Measurements from ENCODE around the gene CBARP. TPM values are rescaled to one million over a fixed set of nuclear protein-coding genes. Genes with fewer than 3 reads are reported as not detected.
"Not testable (repeated sequence)": the region's sequence is repeated elsewhere in the genome, so short reads cannot be mapped to it uniquely, and the experiment has no call there.

CBARP gene
- total RNA-seq, 1 donor from 2014 or later = 4.0 TPM

DNA sequence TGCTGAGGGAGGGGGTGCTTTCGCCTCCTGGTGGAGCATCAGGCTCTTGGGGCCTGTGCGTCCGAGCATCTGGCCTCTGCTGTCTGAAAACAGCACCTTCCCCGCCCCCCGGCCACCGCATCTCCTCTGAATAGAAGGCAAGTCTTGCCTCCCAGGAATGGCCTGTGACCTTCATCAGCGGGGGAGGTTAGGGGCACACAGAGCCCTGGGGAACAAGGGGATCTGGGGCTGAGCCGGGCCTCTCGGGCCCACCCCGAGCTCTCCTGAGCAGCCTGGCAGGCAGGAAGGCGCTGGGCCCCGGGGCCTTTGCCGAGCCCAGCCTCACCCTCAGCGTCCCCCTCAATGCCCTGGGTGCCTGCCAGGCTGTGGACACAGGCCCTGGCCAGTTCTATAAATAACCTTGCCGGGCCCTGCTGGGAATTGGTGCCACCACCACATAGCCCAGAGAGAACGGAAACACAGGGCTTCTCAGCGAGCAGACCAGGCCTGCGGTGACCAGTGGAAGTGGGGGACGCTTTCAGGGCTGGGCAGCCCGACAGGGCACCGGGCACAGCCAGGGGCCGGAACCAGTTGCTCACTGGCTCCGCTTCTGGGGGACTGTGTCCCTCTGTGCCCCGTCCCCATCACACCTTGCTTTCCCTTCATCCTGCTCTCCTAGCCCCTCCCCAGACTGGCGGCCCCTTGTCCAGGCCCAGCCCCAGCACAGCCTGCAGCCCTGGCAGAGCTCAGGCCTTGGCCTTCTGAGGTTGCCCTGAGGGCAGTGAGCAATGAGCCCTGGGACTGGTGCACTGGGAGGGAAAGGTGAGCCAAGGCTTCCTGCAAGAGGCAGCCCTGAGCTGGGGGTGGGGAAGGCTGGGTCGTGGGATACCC lies 22.7 kb downstream of the CBARP start:
- peak; percentile 95 for DNase-seq (ENCODE audit: low read depth)

DNA sequence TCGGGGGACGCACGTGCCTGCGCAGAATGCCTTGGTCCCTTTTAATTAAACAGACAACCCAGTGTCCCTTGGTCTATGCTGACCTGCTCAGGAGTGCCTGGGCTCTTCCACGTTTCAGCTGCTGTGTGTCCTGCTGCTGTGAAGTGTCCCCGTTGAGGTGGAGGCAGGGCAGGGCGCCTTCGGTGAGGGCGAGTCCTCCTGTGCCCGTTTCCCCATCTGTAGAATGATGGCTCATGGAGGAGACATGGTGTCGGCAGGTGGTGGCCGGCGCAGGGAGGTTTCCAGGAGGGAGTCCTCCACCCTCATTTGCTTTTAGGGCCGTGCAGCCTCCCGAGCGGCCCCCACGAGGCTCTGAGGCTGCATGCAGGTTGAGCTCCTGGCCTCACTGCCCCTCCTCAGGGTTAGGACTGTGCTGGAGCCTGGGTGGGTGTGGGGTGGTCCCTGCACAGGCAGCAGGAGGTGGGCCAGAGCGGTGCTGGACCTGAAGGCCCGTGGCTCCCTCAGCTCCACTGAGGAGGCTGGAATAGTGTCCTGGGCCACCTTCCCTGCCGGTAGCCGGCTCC lies 23.4 kb downstream of the CBARP start:
- DNase-seq (ENCODE audit: low read depth) = no peak

DNA sequence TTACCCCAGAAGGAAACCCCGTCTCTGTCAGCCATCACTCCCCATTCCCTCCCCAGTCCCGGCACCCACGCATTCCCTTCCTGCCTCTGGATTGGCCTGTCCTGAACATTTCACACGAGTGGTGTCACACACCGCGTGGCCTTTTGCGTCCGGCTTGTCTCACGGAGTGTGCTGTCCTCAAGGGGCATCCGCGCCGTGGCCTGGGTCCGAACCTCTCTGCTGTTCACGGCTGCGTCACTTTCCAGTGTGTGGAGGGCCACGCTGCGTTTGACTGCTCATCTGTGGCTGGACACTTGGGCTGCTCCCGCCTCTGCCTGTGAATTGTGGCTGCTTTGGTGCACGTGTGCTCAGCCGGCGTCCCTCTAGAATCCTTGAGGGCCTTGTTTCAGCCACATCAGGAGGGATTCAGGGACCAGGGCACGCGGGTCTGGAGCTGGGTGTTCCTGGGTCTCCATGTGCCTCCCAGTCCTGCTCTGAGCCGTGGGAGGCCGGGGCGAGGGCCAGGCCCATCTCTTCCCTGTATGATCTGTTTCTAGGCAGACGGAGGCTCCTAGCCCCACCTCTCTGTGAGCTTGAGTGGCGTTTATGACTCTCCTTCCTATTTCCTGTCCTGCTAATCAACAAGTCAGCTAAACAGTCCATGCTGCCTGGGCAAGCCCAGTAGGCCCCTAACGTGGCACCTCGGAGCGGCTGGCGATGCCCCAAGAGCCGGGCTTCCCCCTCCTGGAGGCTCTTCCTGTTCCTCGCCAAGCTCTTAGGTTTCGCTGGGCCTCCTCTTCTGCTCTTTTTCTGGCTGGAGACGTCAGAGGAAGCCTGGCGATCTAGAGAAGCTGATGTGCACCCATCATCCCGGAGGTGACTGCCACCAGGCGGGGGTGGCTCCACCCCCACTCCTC lies 24.2 kb downstream of the CBARP start:
- DNase-seq (ENCODE audit: low read depth) = no peak

DNA sequence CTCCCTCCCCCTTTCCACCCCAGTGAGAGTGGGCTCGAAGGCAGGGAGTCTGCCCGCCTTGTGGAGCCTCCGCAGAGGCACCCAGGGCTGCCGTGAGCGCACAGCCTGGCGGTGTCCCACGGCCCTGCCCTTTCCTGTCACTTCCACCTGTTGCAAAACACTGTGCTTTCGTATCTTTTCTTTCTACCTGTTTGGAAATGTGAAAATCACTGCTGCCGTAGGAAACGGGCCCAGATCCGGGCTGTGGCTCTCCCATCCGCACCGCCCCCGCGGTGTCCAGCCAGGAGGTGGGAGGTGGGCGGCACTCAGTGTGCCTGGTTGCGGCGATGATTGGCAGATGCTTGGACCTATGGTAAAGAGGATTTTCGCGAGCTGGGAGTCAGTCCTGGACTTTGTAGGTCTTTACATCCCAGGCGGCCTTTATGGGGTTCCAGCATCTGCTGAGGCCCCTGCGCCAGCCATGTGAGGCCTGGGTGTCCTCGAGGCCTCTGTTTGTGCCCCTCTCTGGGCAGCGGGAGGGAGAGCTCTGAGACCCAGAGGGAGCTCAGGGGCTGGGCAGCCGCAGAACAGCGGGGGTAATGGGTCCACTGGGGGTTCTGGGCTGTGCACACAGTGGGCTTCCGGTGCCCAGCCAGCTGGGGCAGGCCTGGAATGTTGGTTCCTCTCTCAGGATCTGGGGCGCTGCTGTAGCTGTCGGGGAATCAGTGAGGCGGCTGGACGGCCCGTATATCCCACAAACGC lies 26.1 kb downstream of the CBARP start:
- DNase-seq (ENCODE audit: low read depth) = no peak

DNA sequence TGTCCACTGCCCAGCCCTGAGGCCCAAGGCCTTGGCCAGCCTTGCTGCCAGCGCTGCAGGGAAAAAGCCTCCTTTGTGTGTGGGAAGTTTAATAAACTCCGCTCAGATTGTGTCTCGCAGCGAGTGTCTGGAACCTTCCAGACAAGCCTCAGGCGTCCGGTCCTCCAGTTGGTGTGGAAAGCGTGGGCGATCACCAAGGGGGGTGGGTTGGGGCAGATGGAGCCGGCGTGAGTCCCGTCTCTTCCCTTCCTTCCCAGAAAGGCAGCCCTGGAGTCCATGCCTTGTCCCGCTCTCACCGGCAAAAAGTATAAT lies 27.6 kb downstream of the CBARP start:
- no peak for DNase-seq (ENCODE audit: low read depth)

DNA sequence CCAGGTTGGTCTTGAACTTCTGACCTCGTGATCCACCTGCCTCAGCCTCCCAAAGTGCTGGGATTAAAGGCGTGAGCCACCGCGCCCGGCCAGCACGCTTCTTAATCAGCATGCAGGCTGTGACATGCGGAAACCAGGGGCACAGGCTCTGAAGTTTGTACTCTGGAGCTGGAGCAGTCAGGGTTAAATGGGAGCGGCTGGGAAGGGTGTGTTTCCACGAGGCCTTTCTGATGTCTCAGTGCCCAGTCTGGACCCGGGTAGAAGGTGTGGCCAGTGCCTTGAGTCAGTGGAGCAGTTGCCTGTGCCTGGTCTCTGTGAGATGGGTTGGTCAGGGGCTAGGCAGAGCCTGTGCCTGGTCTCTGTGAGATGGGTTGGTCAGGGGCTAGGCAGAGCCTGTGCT lies 29.0 kb downstream of the CBARP start:
- DNase-seq (ENCODE audit: low read depth) = peak; percentile 34

DNA sequence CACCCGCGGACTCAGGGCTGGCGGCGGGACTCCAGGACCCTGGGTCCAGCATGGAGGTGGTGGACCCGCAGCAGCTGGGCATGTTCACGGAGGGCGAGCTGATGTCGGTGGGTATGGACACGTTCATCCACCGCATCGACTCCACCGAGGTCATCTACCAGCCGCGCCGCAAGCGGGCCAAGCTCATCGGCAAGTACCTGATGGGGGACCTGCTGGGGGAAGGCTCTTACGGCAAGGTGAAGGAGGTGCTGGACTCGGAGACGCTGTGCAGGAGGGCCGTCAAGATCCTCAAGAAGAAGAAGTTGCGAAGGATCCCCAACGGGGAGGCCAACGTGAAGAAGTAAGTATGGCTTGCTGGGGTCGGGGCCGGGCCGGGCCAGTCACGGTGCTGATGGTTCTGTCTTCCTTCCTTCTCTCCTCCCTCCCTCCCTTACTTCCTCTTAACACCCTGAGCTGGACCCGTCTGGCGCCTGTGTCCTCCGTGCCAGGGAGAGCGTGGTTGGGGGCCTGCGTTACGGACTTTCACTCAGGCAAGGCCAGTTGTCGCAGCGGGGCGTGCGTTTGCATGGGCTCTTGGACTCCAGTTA lies 30.8 kb downstream of the CBARP start:
- peak; percentile 26 for DNase-seq (ENCODE audit: low read depth)

DNA sequence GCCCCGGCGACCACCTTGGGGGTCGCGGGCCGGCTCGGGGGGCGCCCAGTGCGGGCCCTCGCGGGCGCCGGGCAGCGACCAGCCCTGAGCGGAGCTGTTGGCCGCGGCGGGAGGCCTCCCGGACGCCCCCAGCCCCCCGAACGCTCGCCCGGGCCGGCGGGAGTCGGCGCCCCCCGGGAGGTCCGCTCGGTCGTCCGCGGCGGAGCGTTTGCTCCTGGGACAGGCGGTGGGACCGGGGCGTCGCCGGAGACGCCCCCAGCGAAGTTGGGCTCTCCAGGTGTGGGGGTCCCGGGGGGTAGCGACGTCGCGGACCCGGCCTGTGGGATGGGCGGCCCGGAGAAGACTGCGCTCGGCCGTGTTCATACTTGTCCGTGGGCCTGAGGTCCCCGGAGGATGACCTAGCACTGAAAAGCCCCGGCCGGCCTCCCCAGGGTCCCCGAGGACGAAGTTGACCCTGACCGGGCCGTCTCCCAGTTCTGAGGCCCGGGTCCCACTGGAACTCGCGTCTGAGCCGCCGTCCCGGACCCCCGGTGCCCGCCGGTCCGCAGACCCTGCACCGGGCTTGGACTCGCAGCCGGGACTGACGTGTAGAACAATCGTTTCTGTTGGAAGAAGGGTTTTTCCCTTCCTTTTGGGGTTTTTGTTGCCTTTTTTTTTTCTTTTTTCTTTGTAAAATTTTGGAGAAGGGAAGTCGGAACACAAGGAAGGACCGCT lies 31.5 kb downstream of the CBARP start:
- DNase-seq (ENCODE audit: low read depth) = no peak

DNA sequence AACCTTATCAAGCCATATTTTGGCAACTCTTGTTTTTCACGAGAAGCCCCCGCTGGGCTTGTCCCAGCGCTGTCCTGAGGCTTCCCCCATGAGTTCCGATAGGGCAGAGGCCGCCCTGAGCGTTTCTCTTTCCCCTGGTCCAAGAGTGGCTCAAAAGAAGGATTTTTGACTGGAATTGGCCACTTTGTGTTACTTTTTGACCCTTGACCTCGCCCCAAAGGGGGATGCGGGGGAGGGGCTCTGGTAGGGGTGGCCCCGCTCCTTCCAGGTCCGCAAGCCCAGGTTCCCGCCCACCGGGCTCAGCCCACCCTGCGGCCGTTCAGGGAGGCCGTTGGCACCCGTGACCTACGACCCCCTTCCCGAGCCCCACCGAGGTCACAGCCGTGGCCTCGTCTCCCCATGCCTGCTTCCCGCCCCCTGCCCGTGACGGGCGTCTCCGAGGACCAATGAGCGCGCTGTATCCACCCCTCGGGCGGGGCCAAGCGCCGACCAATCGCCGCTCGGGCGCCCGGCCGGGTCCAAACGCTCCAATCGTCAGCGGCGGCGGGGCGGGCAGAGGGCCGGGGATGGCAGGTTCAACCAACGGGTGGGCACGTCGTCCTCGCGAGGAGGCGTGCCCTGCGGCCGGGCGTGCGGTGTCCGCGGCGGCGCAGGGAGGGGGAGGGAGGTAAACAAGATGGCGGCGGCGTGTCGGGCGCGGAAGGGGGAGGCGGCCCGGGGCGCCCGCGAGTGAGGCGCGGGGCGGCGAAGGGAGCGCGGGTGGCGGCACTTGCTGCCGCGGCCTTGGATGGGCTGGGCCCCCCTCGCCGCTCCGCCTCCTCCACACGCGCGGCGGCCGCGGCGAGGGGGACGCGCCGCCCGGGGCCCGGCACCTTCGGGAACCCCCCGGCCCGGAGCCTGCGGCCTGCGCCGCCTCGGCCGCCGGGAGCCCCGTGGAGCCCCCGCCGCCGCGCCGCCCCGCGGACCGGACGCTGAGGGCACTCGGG lies 32.4 kb downstream of the CBARP start, which contains the start of gene STK11:
TSS of gene STK11 (plus strand) at position 665 of the 986 bp plus-strand sequence. CDS start 1,136 bp downstream, outside the sequence.
- DNase-seq (ENCODE audit: low read depth) = peak; percentile 98

DNA sequence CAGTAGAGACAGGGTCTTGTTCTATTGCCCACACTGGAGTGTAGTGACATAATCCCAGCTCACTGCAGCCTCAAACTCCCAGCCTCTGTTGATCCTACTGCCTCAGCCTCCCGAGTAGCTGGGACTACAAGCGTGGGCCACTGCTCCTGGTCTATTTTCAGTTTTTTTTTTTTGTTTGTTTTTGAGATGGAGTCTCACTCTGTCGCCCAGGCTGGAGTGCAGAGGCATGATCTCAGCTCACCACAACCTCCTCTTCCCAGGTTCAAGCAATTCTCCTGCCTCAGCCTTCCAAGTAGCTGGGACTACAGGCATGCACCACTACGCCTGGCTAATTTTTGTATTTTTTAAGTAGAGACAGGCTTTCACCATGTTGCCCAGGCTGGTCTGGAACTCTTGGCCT lies 37.2 kb downstream of the CBARP start:
- not testable (repeated sequence) for DNase-seq (ENCODE audit: low read depth)

DNA sequence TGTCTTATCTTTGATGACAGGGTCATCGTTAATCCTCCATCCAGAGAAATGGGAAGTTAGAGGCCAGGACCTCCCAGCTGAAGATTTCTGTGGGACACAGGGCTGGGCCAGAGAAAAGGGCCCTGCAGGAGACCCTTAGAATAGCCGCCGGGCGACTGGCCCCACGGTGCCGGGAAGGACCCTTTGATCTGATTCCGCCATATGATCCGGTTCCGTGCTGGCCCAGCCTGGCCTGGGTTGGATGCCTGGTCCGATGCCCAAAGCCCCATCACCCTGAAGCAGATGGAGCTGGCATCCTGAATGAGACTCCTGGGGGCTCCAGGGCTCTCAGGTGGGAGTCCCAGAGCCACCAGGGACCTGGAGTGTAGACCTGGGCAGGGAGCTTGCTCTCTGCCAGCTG lies 38.3 kb downstream of the CBARP start:
- no peak for DNase-seq (ENCODE audit: low read depth)

DNA sequence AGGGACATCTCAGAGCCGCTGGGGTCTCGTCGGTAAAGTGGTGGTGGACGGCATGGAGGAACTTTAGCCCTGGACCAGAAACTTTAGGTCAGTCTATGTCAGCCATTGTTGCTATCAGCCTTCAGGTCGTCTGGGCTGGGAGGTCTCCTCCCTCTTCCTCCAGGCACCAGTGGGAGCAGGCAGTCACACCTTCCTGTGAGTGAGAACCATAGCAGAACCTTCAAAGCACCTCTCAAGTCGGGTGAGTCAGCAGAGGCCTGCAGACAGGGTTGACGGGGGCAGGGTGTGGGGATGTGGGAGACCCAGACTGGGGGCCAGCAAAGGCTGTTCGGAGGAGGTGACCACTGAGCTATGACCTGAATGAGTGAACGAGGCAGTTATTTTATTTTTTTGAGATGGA lies 48.4 kb downstream of the CBARP start:
- no peak for DNase-seq (ENCODE audit: low read depth)

DNA sequence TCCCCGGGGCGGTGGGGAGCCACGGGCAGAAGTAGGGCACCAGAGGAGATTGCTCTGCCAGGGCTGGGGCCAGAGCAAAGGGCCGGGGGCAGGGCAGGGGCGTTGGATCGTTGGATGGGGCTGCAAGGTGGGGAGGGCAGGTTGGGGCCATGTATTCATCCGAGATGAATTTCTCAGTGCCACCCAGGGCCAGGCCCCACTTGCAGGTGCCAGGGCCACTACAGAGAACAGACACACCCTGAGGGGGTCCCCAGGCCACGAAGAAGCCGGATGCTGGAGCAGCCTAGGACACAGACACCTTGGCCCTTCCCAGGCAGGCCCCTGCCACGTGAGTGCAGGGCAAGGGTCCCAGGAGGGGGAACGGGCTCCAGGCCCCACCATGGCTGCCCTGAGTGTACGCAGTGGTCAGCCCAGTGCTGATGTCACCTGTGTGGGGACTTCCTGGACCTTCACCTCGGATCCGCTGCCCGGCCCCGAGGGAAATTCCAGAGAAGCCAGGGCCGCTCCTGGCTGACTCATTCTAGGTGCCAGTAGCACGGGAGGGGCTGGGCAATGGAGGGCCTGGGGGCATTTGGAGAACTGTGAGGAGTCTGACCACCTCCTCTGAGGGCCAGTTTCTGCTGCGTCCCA lies 54.1 kb downstream of the CBARP start:
- no peak for DNase-seq (ENCODE audit: low read depth)

DNA sequence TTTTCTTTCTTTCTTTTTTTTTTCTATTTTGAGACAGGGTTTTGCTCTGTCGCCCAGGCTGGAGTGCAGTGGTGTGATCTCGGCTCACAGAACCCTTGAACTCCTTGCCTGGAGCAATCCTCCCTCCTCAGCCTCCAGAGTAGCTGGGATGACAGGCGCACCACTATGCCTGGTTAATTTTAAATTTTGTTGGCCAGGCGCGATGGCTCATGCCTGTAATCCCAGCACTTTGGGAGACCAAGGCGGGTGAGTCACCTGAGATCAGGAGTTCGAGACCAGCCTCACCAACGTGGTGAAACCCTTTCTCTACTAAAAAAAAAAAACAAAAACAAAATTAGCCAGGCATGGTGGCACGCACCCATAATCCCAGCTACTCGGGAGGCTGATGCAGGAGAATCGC lies 55.1 kb downstream of the CBARP start:
- no peak for DNase-seq (ENCODE audit: low read depth)

DNA sequence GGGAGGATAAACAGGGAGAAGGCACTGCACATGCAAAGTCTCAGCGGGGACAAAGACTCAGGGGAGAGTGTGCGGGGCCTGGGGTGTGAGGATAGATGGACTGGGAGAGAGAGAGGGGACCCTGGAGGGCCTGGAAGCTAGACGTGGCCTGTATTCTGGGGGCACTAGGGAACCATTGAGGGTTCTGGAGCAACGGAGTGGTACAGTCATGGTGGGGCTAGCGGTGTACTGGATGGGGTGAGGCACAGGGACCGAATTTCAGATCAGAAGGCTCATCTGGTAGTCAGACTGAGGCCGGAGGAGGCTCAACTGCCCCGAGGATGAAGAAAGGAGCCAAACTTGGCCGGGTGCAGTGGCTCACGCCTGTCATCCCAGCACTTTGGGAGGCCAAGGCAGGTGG lies 55.7 kb downstream of the CBARP start:
- DNase-seq (ENCODE audit: low read depth) = no peak

DNA sequence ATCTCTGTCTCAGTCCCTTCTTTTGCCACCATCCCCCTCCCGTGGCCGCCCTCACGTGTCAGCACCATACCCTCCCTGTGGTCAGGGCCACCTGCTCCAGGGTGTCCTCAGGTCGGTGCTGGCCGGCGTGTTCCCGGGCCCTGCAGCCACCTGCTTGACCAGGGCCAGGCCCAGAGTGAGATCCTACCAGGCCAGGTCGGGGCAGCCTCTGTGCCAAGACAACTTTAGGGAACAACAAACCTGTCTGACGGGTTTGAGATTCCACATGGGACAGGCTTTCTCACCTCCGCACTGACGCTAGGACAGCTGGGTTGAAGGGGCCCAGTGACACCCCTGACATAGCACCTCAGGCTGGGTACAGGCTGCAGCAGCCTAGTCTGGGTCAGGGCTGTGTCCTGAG lies 56.2 kb downstream of the CBARP start:
- peak; percentile 36 for DNase-seq (ENCODE audit: low read depth)
